ENCODE results near the gene WFDC1.
"Not testable (repeated sequence)": the region's sequence is repeated elsewhere in the genome, so short reads cannot be mapped to it uniquely, and the experiment has no call there.

WFDC1 gene

DNA sequence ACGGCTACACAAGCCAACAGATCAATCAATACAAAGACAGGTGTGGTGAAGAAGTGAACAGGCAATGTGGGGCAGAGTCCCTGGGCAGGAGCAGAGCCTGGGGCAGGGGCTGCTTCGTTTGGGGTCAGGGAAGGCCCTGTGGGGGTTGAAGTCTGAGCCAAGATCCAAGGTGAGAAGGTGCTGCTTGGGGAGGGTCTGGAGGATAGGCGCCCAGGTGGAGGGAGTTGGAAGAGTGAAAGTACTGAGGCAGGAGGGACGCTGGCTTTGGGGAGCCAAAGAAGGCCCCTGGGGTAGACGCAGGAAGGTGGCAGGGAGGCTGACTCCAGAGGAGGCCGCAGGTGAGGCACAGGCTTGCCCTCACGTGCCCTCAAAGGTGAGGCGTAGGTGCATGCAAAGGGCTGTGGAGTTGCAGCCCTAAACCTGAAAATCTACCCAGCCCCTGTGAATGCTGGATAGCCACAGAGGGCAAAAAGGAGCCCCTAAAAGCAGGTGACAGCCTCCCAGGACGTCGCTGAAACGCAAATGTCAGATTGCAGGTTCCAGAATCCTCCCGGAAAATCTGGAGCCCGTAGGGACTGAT is 33.3 kb downstream of the WFDC1 start:
- DNase-seq (ENCODE audit: low read depth), result no peak

DNA sequence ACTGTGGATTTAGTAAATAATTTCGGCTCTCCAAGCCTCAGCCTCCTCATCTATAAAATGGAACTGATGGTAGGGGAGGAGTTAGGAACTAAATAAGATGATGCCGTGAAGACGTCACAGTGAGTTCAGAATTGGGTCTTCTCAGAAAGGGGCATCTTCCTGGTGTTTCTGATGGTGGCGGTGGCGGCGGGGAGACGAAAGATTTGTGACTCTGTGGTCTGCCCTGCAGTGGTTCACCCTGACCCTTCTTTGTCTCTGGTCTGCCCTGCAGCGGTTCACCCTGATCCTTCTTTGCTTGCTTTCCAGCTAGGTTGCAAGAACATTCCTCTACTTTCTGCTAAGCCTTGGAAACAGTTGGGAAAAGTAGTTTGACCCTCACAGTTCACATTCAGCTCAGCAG is 34.3 kb downstream of the WFDC1 start:
- no peak for DNase-seq (ENCODE audit: low read depth)

DNA sequence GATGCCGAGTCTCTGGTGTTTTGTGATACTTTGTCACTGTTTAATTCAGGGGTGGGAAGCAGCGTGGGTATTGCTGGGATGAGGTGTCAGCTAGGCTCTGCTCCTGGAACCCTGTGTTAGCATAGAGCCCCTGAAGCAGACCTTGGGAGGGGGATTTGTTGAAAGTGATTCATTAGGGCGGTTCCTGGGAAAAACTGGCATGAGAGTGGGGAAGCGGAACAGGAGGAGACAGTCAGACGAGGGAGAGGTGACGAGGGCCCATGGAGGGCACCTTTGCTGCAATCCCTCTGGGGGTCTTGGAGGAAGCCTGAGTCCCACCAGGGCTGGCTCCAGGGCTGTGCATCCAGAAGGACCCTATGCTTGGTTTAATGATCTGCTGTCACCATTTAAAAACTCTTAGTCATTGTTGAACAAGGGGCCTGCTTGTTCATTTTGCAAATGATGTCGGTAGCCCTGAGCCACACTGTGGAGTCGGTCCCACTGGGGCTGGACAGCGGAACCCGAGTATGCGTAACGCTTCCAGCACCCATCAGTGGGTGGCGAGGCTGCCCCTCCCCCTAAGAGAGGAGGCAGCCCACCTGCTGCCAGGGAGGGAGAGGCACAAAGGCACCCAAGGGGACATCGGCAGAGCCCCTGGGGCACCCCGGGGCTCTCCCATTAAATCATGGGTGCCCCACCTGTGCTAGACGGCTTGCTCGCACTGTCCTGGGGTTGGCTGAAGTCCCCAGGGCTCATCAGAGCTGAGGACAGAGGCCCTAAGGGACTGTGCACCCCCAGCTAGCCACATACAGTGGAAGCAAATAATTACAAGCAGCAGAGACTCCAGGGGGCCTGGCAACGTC is 35.4 kb downstream of the WFDC1 start:
- no peak for DNase-seq (ENCODE audit: low read depth)

DNA sequence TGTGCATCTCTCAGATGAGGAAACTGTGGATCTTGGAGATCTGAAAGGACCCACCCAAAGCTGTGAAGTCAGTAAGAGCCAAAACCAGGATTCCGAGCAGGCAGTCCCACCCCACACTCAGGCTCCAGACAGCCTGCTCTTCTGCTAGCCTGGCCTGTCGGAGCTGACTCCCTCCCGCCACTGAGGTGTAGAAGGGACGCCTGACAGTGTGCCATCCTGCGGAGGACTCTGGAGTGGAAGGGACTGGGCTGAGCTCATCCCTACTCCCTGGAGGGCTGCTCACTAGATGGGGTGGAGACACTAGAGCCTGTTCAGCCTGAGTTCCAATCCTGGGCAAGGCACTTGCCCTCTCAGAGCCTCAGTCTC is 36.0 kb downstream of the WFDC1 start:
- DNase-seq (ENCODE audit: low read depth), result no peak

DNA sequence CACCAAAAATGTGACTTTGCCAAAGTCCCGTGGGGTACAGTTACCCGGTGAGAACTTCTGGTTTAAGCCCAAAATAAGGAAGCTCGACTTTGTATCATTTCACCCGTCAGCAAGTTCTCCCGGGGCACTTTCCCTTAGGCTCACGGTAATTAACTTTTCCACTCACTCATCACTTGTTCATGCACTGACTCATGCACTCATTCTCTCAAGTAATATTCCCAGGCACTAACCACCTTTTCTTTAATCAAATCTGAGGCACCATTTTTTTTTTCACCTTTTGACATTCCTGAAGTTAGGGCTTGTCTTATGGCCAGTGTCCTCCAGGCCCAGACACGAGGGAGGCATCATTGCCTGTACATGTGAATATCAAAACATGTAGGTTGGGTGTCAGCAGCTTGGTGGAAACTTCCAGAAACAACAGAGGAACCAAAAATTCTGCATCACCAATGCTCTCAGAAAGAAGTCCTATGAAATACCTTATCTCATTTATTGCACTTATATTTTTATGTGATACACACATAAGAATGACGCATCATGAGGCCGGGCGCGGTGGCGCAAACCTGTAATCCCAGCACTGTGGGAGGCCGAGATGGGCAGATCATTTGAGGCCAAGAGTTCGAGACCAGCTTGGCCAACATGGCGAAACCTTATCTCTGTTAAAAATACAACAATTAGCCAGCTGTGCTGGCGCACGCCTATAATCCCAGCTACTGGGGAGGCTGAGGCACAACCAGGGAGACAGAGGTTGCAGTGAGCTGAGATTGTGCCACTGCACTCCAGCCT is 37.5 kb downstream of the WFDC1 start:
- no peak for DNase-seq (ENCODE audit: low read depth)

DNA sequence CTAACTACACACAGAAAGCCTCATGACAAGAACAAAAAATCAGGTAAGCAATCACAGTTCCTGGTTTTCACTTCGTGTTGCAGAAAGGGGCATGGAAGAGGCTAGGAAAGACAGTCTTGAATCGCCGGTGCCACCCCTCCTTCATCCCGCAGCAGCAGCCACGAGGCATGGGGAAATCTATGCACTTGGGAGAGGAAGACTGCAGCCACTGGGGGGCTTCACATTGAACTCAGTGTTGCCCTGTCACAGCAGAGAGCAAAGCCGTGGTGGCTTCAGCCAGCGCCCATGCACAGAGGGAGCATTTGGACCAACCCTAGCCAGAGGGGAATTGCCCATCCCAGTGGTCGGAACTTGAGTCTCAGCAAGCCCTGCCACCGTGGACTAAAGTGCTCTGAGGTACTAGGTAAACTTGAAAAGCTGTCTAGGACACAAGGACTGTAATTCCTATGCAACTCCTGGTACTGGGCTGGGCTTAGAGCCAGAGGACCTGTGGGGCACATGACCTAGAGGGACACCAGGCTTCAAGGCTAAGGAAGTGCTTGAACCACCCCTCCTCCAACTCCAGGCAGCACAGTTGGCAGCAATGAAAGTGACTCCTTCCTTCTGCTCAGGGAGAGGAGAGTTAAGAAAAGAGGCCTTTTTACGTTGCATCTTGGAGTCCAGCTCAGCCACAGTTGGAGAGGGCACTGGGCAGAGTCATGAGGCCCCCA is 38.5 kb downstream of the WFDC1 start:
- DNase-seq (ENCODE audit: low read depth), result no peak

DNA sequence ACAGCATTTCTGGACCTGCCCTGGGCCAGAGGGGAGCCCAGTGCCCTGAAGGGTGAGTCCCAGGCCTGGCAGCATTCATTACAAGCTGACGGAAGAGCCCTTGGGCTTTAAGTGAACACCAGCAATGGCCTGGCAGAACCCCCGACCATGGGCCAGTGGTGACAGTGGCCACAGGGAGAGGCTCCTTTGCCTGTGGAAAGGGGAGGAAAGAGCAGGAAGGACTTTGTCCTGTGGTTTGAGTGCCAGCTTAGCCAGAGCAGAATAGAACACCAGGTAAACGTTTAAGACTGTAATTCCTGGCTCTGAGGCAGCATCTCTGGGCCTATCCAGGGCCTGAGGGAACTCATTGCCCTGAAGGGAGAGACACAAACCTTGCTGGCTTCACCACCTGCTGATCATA is 39.4 kb downstream of the WFDC1 start:
- DNase-seq (ENCODE audit: low read depth), result no peak

DNA sequence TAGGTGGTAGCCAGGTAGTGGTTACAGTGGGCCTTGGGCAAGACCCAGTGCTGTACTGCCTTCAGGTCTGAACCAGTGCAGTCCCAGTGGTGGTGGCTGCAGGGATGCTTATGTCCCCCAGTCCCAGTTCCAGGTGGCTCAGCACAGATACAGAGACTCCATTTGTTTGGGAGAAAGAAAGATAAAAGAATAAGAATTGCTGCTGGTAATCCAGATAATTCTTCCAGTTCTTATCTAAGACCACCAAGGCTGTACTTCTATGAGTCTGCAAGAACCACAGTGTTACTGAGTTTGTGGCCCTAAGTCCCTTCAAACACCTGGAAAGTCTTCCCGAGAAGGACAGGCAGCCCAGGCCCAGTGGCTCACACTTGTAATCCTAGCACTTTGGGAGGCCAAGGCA is 39.8 kb downstream of the WFDC1 start:
- no peak for DNase-seq (ENCODE audit: low read depth)

DNA sequence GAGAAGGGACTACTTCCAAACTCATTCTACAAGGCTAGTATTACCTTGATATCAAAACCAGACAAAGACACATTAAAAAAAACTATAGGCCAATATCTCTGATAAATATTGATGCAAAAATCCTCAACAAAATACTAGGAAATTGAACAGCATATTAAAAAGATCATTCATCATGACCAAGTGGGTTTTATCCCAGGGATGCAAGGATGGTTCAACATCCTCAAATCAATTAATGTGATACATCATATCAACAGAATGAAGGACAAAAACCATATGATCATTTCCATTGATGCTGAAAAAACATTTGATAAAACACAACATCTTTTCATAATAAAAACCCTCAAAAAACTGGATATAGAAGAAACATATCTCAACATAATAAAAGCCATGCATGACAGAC is 42.6 kb downstream of the WFDC1 start:
- not testable (repeated sequence) for DNase-seq (ENCODE audit: low read depth)

DNA sequence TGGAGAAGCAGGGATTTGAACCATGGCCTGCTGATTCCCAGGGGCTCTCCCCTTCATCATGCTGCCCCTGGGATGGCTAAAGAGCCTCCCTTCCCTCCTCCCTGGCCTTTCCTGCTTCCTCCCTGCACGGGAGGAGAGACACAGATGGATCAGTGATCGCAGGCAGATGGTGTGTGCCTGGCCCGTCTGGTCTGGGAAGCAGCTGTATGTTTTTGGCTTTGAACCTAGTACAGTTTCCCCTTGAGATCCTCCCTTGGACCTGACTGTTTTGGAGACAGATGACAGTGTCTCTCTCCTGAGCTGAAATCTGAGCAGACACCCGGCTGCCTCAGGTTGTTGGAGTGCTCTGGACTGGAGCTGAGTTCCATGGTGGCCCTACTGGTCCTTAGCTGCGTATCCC is 44.6 kb downstream of the WFDC1 start:
- no peak for DNase-seq (ENCODE audit: low read depth)

DNA sequence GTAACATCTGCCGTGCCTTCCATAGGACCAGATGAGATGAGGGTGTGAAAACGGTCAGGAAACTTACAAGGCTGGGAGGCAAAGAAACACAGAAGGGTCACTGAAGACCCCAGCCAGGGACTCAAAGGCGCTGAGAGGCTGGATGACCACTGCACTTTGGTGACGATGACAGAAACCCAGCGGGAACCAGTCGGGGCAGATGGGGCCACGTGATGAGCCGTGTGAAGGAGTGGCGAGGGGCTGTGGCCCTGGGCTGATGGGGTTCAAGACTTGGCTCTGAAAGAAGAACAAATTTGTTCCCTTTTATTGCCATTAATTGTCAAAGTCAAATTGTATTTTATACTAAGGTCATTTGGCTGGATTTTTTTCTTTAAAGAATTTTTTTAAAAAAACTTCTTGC is 45.1 kb downstream of the WFDC1 start:
- no peak for DNase-seq (ENCODE audit: low read depth)

DNA sequence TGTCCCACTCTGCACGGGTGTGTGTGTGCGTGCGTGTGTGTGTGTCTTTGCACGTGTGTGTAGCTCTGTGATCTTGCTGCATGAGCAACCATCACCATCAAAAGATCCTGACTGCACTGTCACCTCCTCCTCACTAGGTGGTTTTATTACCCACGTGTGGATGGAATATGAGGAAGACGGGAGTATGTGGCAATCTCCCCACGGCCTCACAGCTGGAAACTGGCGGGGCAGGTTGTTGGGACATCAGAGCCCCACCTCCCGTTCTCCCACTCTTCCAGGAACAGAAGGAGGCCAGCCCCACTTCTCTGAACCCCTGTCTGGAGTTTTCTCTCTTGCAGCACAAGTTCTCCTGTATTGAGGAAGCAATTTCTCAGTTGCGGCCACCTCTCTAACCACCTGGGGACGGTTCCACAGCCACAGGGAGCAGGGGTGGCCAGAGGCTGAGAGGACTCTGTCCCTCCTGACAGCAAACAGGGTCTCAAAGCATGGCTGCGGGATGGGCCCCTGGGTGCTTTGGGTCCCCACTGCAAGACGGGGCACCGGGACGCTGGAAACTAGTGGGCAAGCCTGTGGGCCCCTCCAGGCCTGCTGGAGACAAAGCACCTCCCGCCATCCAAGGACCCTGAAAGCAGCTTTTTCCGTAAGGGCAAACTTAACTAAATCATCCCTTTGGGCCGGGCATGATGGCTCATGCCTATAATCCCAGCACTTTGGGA is 45.8 kb downstream of the WFDC1 start:
- no peak for DNase-seq (ENCODE audit: low read depth)

DNA sequence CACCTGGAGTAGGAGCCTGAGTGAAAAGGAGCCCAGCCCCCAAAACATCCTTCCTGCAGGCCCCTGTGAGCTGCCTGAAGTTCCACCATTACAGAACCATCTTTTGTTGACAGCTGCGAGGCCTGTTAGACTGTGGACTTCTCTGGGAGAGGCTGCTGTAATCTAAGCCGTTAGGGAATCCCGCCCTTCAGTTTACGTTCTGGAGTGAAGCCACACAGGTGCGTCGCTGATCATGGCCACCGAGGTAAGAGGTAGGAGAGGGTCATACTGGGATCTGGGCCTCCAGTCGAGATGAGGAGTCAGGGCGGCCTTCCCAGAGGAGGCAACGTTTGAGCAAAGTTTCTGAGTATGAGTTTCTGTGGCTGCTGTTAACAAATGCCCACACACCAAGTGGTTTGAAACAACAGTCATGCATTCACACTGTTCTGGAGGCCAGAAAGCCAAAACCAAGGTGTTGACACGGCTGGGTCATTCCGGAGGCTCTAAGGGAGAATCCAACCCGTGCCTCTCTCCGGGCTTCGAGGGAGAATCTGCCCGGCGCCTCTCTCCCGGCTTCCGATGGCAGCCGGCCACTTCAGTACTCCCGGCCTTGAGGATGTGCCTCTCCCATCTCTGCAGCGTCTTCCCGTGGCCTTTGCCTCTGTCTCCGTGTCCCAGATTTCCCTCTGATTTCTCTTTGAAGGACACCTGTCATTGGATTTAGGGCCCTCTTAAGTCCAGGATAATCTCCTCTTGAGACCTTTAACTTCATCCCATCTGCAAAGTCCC is 47.0 kb downstream of the WFDC1 start:
- DNase-seq (ENCODE audit: low read depth), result no peak

DNA sequence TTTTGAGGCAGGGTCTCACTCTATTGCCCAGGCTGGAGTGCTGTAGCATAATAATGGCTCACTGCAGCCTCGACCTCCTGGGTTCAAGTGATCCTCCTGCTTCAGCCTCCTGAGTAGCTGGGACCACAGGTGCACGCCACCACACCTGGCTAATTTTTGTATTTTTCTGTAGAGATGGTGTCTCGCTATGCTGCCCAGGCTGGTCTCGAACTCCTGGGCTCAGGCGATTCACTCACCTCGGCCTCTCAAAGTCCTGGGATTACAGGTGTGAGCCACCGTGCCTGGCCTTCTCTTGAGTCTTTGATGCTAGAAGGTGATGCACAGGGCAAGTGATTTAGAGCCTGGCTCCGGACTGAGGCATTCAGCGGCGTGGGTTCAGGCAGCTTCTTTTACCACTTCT is 49.1 kb downstream of the WFDC1 start:
- DNase-seq (ENCODE audit: low read depth), result not testable (repeated sequence)

DNA sequence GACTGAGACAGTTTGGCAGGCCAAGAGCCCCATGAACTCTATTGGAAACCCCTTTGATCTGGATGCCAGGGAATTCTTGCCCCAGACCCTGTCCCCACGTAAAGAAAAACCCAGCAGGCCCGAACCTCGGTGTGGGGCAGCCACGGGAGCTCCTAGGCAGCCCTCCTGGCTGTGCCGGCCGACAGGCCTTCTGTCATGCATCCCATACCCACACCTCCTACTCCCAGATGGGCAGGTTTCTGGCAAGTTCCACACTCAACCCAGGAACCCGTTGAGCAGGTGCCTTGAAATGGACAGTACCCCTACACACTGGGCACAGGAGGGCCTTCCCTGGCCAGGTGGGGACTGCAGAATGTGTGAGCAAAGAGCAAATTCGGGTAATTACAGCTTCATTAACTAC is 50.1 kb downstream of the WFDC1 start:
- DNase-seq (ENCODE audit: low read depth), result no peak

DNA sequence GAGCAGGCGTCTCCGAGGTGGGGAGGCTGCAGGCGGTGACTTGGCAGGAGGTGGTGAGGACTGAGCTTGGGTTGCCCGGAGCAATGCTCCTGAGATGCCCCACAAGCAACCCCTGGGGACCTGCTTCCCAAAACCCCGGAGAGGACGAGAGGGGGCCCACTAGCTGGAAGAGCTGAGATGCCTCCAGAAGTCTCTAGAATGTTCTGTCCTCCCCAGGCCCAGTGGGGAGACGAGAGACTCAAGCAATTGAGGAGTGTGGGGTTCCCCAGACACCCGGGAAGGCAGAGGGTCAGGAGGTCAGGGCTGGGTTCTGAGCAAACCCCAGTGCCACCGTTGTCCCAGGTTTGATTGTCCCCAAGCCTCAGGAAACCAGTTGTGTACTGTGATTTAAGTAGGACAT is 52.5 kb downstream of the WFDC1 start:
- DNase-seq (ENCODE audit: low read depth), result no peak

DNA sequence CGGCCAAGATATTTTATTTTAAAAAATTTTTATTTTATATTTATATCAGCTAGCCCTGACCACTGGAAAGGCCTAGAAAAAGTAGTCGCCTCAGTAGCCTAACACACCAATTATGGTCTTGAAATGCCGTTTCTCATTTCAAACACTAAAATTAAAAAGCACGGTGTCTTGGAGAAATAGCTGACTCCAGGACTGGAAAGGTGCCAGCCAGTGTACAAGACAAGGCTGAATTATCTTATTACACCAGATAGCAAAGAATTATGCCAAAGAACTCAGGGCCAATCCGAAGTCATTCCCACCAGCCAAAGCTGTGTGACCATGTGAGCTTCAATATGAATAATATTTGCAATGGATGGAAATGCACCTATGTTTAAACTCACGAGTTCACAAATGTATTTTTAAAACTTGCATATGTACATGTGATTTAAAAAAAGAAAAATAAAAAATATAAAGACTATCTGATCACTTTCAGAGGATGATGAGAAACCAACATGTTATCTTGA is 53.8 kb downstream of the WFDC1 start:
- no peak for DNase-seq (ENCODE audit: low read depth)

DNA sequence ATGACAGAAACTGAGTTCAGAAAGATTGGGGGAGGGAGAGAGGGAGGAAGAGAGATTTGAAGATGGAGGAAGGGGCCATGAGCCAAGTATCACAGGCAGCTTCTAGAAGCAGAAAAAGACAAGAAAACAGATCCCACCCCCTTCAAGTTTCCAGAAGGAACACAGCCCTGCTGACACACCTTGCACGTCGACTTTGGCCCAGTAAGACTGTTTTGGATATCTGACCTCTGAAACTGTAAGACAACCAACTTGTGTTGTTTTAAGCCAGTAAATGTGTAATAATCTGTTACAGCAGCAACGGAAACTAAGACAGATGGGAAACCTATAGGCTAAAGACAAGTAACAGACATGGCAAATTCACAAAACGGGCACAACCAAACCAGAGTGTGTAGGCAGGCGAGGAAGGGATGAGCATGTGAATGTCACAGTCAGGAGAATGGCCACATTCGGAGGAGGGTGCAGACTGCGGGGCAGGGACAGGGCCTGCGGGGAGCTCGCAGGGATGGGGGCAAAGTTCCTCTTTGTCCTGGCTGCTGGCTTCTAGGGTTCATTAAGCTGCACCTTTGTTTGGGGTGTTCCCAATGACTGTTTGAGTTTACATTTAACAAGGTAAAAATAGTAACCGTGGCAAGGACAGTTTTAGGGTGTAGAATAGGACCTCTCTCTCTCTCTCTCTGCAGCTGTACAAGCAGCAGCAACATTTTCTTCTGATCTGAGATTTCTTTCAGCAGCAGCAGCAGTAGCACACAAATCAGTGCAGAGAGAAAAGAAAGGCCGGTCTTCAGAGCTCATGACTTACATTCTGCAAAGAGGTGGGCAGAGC is 55.4 kb downstream of the WFDC1 start:
- DNase-seq (ENCODE audit: low read depth), result no peak

DNA sequence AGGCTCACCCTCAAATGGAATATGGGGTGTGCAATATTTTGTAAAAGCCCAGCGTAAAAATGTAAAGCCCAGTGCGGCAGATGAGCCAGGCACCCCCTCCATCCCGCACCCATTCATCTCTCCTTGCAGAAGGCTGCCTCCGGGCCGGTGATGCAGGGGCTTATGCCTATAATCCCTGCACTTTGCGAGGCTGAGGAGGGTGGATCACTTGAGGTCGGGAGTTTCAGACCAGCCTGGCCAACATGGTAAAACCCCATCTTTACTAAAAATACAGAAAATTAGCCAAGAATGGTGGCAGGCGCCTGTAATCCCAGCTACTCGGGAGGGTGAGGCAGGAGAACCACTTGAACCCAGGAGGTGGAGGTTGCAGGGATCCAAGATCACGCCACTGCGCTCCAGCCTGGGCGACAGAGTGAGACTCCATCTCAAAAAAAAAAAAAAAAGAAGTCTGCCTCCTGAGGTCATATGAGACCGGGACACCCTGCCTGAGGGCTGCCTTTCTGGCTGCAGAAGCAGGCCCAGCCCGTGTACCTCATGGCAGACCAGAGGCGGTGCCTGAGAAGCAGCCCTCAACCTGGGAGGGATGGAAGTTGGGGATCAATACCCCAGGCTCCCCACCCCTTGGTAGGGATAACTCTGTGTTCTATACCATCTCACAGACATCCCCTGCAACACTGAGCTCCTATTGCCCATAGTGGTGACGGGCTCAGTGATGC is 56.2 kb downstream of the WFDC1 start:
- no peak for DNase-seq (ENCODE audit: low read depth)
